Retina (tissue), 1 donor: ENCODE measurements around the gene BCAM.
"Not testable (repeated sequence)": the region's sequence is repeated elsewhere in the genome, so short reads cannot be mapped to it uniquely, and the experiment has no call there.

Experiments
- DNase-seq: peaks from one replicate; pipeline ENCODE4 v3.0.0-alpha.2; 2016

Gene BCAM

DNA sequence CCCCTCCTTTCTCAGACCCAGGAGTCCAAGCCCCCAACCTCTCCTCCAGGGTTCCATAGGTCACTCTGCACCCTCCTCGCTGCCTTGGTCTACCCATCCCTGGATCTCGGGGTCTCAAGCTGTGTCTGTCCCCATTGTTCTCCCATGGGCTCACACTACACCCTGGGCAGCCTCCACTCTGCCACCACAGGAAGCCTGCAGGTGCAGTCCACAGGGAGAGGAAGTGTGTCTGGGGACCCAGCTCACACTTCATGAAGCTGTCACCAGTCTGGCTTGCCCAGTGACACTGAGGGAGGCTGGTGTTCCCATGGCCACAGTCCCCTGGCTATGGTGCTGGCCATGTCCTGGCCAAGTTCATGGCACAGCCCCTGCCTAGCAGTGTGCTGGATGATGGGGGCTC lies 42.5 kb downstream of the BCAM start:
- DNase-seq = no peak

DNA sequence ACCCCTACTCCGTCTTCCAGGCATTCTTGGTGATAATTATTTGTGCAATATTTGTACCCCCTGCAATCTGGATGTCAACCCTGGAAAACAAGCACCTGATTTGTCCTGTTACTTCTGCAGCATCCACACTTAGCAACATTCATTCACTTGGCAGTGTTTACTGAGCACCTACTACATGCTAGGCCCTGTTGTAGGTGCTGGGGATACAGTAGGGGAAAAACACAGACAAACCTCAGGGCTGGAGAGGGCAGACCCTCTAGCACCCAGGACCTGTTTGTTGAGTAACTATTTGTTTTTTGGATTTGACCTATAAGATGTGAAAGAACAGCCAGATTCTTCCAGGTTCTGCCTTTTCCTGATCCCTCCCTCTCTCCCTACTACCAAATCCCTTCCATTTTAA lies 46.7 kb downstream of the BCAM start:
- DNase-seq = no peak

DNA sequence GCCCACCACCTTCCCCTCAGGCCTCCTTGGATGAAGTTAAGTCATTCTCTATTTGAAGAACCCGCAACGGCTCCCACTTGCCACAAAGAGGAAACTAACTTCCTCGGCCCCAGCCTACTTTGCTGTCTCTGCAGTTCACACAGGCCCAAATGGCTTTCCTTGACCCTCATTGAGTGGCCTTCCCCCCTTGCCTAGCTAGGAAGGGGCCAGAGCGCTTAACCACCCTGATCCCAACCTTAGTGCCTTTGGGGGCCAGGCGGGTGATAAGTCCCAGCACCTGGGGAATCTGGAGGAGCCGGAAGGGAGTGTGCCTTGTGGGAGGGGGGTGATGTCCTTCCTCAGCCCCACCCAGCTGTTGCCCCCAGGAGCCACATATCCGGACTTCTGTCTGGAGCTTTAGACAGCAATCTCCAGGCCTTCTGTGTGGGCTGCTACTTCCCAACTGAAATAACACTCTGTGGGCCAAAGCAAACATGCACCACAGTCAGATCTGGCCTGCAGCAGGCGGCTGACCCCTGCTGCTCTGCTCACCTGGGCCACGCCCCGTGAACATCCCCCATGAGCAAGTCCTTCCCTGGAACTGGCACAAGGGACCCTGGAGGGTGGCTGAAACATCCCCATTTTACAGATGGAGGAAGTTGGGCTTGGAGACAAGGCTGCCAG lies 47.6 kb downstream of the BCAM start:
- DNase-seq = no peak

DNA sequence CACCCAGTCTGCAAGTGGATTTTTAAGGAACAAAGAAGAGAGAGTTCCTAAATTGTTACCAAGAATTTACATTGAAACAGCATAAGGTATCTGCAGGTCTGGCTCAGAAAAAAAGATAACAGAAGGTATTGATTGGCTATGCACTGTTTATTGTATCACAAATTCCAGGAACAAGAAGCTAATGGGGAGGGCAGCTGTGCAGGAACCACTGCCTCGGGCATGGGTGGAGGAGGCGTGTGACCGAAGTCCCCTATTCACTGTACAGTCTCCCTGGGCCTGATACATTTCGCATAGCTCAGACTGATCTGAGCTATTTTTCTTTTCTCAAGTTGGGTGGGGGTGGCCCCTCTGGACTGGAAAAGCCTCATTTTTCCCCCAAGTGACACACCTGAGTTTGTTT lies 48.9 kb downstream of the BCAM start:
- DNase-seq = no peak

DNA sequence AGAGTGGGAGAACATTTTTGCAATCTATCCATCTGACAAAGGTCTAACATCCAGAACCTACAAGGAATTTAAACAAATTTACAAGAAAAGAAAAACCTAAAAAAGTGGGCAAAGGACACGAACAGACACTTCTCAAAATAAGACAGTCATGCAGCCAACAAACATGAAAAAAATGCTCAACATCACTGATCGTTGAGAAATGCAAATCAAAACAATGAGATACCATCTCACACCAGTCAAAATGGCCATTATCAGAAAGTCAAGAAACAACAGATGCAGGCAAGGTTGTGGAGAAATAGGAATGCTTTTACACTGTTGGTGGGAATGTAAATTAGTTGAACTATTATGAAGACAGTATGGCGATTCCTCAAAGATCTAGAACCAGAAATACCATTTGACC lies 52.7 kb downstream of the BCAM start:
- DNase-seq = not testable (repeated sequence)

DNA sequence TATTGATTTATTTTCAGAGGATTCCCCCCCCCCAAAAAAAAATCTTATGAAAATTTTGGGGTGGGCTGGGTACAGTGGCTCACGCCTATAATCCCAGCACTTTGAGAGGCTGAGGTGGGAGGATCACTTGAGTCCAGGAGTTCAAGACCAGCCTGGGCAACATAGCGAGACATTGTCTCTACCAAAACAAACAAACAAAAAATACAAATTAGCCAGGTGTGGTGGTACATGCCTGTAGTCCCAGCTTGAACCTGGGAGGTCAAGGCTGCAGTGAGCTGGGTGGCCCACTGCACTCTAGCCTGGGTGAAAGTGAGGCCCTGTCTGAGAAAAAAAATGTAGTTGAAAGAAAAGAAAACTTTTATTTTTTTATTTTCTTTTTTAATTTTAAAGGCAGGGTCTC lies 55.1 kb downstream of the BCAM start:
- no peak for DNase-seq

DNA sequence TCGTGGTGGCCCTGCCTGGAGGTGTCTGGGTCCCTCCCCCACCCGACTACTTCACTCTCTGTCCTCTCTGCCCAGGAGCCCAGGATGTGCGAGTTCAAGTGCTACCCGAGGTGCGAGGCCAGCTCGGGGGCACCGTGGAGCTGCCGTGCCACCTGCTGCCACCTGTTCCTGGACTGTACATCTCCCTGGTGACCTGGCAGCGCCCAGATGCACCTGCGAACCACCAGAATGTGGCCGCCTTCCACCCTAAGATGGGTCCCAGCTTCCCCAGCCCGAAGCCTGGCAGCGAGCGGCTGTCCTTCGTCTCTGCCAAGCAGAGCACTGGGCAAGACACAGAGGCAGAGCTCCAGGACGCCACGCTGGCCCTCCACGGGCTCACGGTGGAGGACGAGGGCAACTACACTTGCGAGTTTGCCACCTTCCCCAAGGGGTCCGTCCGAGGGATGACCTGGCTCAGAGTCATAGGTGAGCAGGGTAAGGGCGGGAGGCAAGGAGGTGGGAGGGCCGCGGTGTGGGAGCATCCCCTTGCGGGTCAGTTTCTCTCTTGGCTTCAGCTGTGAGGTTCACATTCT lies 56.4 kb downstream of the BCAM start:
- DNase-seq = no peak

DNA sequence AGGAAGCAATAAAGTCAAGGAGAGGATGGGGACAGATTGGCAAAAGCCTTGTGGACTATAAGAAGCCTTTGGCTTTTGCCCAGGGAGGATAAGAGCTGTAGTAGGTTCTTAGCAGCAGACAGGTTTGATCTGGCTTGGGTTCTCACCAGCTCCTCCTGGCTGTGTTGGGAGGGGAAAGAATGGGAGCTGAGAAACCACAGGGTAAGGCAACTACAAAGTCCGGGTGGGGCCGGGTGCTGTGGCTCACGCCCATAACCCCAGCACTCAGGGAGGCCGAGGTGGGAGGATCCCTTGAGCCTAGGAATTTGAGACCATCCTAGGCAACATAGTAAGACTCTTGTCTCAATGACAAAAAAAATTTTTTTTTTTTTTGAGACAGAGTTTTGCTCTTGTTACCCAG lies 57.8 kb downstream of the BCAM start:
- no peak for DNase-seq

DNA sequence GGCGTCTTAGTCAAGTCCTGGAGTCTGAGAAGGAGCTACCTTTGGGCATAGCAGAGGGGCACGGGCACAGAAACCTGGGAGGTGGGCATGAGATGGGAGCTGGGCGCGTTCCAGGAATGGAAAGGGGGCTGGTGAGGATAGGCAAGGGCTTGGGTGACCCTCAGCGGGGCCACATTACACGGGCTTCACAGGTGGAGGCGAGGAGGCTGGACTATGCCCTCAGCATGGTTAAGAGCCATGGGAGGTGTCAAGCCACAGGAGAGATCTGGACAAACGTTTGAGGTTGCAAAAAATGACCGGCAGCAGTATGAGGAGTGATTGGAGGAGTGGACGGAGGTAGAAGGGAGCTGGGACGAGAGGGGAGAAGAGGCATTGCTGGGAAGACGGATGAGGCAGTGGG lies 58.7 kb downstream of the BCAM start:
- no peak for DNase-seq

DNA sequence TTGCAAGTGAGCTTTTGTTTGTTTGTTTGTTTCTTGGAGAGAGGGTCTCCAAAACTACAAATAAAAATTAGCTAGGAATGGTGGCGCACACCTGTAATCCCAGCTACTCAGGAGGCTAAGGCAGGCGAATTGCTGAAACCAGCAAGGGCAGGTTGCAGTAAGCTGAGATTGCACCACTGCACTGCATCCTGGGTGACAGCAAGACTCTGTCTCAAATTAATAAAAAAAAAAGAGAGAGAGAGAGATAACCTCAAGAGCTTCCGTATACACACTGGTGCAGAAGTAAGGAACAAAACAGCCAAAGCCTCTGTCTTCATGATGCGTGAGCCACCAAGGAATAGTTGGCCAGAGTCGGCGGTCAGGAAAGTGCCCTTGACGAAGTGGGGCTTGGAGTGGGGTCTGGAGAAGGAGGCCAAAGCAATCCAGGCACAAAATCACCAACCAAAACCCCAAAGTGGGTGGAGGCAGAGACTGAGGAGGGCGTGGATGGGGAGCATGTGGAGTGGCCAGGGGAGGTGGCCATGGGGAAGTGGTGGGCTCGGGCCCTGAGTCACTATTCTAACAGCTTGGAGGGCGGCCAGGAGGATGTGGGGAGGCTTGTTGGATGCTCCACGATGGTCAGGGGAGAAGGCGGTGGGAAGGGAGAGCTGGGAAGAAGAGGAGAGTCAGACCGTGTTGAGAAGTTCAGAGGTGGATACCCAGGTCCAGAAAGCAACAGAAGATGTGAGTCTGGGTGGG lies 61.0 kb downstream of the BCAM start:
- no peak for DNase-seq
